ENCODE results near the gene DDX51.

DDX51 gene

GRCh38 chr12:132121283-132121682 lies 22.8 kb downstream of the DDX51 start:
- no peak for DNase-seq (ENCODE audit: extremely low read depth, low read depth)
- no peak overlapping the region for H3K4me3 ChIP-seq (replicated peaks; ENCODE audit: low read depth, low read length)
- no peak for TF ChIP-seq CTCF (IDR thresholded peaks at IDR 0.05; ENCODE audit: low read depth, low read length, missing control alignments)

- no peak for DNase-seq (ENCODE audit: extremely low read depth, low read depth)
- H3K4me3 ChIP-seq (replicated peaks; ENCODE audit: low read depth, low read length): no peak overlapping the region
- TF ChIP-seq CTCF (IDR thresholded peaks at IDR 0.05; ENCODE audit: low read depth, low read length, missing control alignments): no peak
Observed at GRCh38 chr12:132118876-132119275, 25.2 kb downstream of the DDX51 start.

- no peak overlapping the region for H3K4me3 ChIP-seq (replicated peaks; ENCODE audit: low read depth, low read length)
- no peak for TF ChIP-seq CTCF (IDR thresholded peaks at IDR 0.05; ENCODE audit: low read depth, low read length, missing control alignments)
- DNase-seq (ENCODE audit: extremely low read depth, low read depth): no peak
Observed at GRCh38 chr12:132117558-132117875, 26.6 kb downstream of the DDX51 start.

- TF ChIP-seq CTCF (IDR thresholded peaks at IDR 0.05; ENCODE audit: low read depth, low read length, missing control alignments): no peak
- H3K4me3 ChIP-seq (replicated peaks; ENCODE audit: low read depth, low read length): no peak overlapping the region
- no peak for DNase-seq (ENCODE audit: extremely low read depth, low read depth)
Observed at GRCh38 chr12:132116709-132117557, 27.2 kb downstream of the DDX51 start.

- no peak for TF ChIP-seq CTCF (IDR thresholded peaks at IDR 0.05; ENCODE audit: low read depth, low read length, missing control alignments)
- no peak overlapping the region for H3K4me3 ChIP-seq (replicated peaks; ENCODE audit: low read depth, low read length)
- no peak for DNase-seq (ENCODE audit: extremely low read depth, low read depth)
Observed at GRCh38 chr12:132115500-132115899, 28.6 kb downstream of the DDX51 start.

- no peak overlapping the region for H3K4me3 ChIP-seq (replicated peaks; ENCODE audit: low read depth, low read length)
- DNase-seq (ENCODE audit: extremely low read depth, low read depth): no peak
- TF ChIP-seq CTCF (IDR thresholded peaks at IDR 0.05; ENCODE audit: low read depth, low read length, missing control alignments): no peak
Observed at GRCh38 chr12:132114667-132115066, 29.5 kb downstream of the DDX51 start.
